Measurements from ENCODE around the gene FXYD5. TPM values are rescaled to one million over a fixed set of nuclear protein-coding genes. Genes with fewer than 3 reads are reported as not detected.

The FXYD5 gene
- total RNA-seq, 1 experiment from 2014 or later, result 123 TPM

DNA sequence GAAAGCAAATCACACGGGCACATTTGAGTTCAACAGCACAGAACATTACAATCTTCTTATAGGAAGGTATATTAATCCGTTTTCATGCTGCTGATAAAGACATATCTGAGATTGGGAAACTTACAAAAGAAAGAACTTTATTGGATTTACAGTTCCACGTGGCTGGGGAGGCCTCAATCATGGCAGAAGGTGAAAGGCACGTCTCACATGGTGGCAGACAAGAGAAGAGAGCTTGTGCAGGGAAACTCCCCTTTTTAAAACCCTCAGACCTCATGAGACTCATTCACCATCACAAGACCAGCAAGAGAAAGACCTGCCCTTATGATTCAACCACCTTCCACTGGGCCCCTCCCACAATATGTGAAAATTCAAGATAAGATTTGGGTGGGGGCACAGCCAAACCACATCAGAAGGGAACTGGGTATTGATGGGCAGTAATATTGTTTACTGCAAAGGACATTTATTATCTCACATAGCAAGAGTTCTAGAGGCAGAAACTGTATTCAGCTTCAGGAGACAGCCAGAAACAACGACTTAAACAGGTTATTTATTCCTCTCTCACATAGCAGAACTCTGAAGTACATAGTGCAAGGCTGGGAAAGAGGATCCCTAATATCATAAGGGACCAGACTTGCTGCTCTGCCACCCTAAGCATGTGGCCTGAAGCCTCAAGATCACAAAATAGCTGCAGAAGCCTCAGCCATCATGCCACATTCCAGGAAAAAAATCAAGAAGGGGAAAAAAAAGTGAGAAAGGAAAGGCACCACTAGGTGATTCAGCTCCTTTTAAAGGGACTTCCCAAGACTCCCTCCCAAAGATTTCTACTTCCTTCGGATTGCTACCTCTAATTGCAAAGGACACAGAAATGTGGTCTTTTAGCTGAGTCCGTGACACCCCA, 23.1 kb downstream of the FXYD5 start:
- no peaks in the 10 kb centered on the region for H3K9me2 ChIP-seq (ENCODE audit: insufficient read depth)
- DNase-seq (ENCODE audit: low read depth, low spot score) (no peak), ATAC-seq (no peak)
- H2AFZ ChIP-seq (ENCODE audit: low read depth, low read length, poor library complexity, severe bottlenecking), result no peak overlapping the region
- no peak for TF ChIP-seq ZFX (IDR thresholded peaks at IDR 0.05)
- no peaks in the 10 kb centered on the region for H3K79me2 ChIP-seq (ENCODE audit: insufficient read depth, low read length)
- BruUV-seq (replicated peaks), result no TSS peak
- ChIA-PET CTCF (no interaction called here), RAD21 (ENCODE audit: low non-redundant PET in 1 of 2, low total read pairs in 2 of 2, uncharacterized antibody in 2 of 2, unreplicated experiment in 2 of 2) (no interaction called here), POLR2A (interaction anchor here (1.8 kb wide), 1 partner anchor 10 kb away, joined by 3 read pairs; no protein-coding TSS in a partner anchor)
- H3K27me3 ChIP-seq (ENCODE audit: insufficient read depth, low read length), result no peaks in the 10 kb centered on the region
- H3K4me1 ChIP-seq (ENCODE audit: control insufficient read depth in 1 of 2, insufficient read depth in 2 of 2, low read length in 2 of 2), result peaks cover 5 to 24% of the 10 kb centered on the region in 2 experiments; a peak in 2 of 4 replicates
- no peaks in the 10 kb centered on the region for H4K20me1 ChIP-seq (ENCODE audit: insufficient read depth)
- no peak overlapping the region for H3K27ac ChIP-seq (ENCODE audit: low read depth, low read length)
- H3K9ac ChIP-seq (ENCODE audit: low read length), result no peak overlapping the region
- H3K9me3 ChIP-seq (ENCODE audit: control insufficient read depth in 1 of 2, insufficient read depth in 1 of 2, low read depth in 1 of 2, low read length in 2 of 2), result no peaks in the 10 kb centered on the region
- H3K4me2 ChIP-seq (ENCODE audit: low read length), result no peak overlapping the region
- intact Hi-C loops (cut with micrococcal nuclease), result no loop called here
- no peak overlapping the region for H3K4me3 ChIP-seq (replicated peaks in 1 of 2; ENCODE audit: low read depth in 1 of 2, low read length in 2 of 2)
- H3K36me3 ChIP-seq (ENCODE audit: control insufficient read depth in 1 of 2, insufficient read depth in 2 of 2, low read length in 2 of 2), result no peaks in the 10 kb centered on the region

DNA sequence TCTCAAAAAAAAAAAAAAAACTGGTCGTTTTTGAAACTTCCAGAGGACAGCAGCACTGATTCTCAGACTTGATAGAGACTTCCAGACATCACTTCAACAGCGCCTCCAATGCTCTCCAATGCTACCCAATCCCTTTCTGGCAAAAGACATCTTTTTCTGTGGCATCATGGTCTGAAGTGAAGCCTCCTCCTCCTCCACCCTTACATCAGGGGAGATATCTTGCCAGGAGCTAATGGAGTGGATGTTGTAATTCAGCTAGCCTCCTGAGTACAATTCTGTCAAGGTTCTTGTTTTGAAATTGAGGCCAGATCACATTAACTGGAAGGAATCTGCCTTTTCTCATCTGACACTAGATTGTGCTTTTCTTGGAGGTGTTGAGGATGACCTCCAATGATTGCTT, 24.2 kb downstream of the FXYD5 start:
- intact Hi-C loops (cut with micrococcal nuclease), result no loop called here
- BruUV-seq (replicated peaks), result no TSS peak

More for the DNA sequence above, 24.2 kb downstream of the FXYD5 start:
- Histone ChIP-seq H3K9ac (ENCODE audit: low read length) (no peak overlapping the region), H3K36me3 (ENCODE audit: control insufficient read depth in 1 of 2, insufficient read depth in 2 of 2, low read length in 2 of 2) (no peaks in the 10 kb centered on the region), H3K4me1 (ENCODE audit: control insufficient read depth in 1 of 2, insufficient read depth in 2 of 2, low read length in 2 of 2) (peaks cover 5 to 24% of the 10 kb centered on the region in 2 experiments; a peak in 2 of 4 replicates), H3K9me2 (ENCODE audit: insufficient read depth) (no peaks in the 10 kb centered on the region), H2AFZ (ENCODE audit: low read depth, low read length, poor library complexity, severe bottlenecking) (no peak overlapping the region), H3K9me3 (ENCODE audit: control insufficient read depth in 1 of 2, insufficient read depth in 1 of 2, low read depth in 1 of 2, low read length in 2 of 2) (no peaks in the 10 kb centered on the region), H3K4me2 (ENCODE audit: low read length) (no peak overlapping the region), H3K27ac (ENCODE audit: low read depth, low read length) (no peak overlapping the region), H3K79me2 (ENCODE audit: insufficient read depth, low read length) (no peaks in the 10 kb centered on the region), H4K20me1 (ENCODE audit: insufficient read depth) (no peaks in the 10 kb centered on the region), H3K4me3 (replicated peaks in 1 of 2; ENCODE audit: low read depth in 1 of 2, low read length in 2 of 2) (no peak overlapping the region), H3K27me3 (ENCODE audit: insufficient read depth, low read length) (no peaks in the 10 kb centered on the region)
- DNase-seq (ENCODE audit: low read depth, low spot score) (no peak), ATAC-seq (no peak)
- ChIA-PET RAD21 (ENCODE audit: low non-redundant PET in 1 of 2, low total read pairs in 2 of 2, uncharacterized antibody in 2 of 2, unreplicated experiment in 2 of 2) (no interaction called here), POLR2A (interaction anchor here (1.8 kb wide), 1 partner anchor 11 kb away, joined by 3 read pairs; no protein-coding TSS in a partner anchor), CTCF (no interaction called here)
- TF ChIP-seq ATF3 (IDR thresholded peaks at IDR 0.05) (no peak), SRF (IDR thresholded peaks at IDR 0.05; ENCODE audit: low read depth) (no peak), REST (IDR thresholded peaks at IDR 0.05; ENCODE audit: low read depth) (no peak), POLR2A (IDR thresholded peaks at IDR 0.05; ENCODE audit: borderline replicate concordance, extremely low read depth, insufficient read depth, insufficient read length) (no peak), EZH2 (IDR thresholded peaks at IDR 0.05) (no peak), EGR1 (IDR thresholded peaks at IDR 0.05; ENCODE audit: low read depth) (no peak), FOSL1 (IDR thresholded peaks at IDR 0.05; ENCODE audit: low read depth) (no peak), EZH2phosphoT487 (IDR thresholded peaks at IDR 0.05; ENCODE audit: borderline replicate concordance) (no peak), YY1 (IDR thresholded peaks at IDR 0.05; ENCODE audit: extremely low read depth, insufficient replicate concordance, low read depth, low read length) (no peak), RAD21 (IDR thresholded peaks at IDR 0.05; ENCODE audit: low read depth) (no peak), MAX (IDR thresholded peaks at IDR 0.05) (no peak), TCF7L2 (IDR thresholded peaks at IDR 0.05; ENCODE audit: borderline replicate concordance, extremely low read depth, insufficient read depth, insufficient read length) (no peak), ZNF274 (IDR thresholded peaks at IDR 0.05; ENCODE audit: low read depth, low read length) (no peak), CEBPB (IDR thresholded peaks at IDR 0.05; ENCODE audit: low read depth) (no peak), SIN3A (IDR thresholded peaks at IDR 0.05; ENCODE audit: low read depth) (no peak), POLR2AphosphoS5 (IDR thresholded peaks at IDR 0.05; ENCODE audit: low read depth, low read length) (no peak), JUND (IDR thresholded peaks at IDR 0.05) (no peak)
